PC-3 (cell line): ENCODE data around the gene SLC35F5. TPM values are rescaled to one million over a fixed set of nuclear protein-coding genes. Genes with fewer than 3 reads are reported as not detected.

Experiments
- ATAC-seq: fragments of 200-7000 bp; cut with Tn5 transposase; 2 replicates; pipeline ENCODE4 v1.9.1; 2020; ENCODE audit warnings: mild to moderate bottlenecking, moderate library complexity
- BruUV-seq: library from RNA; stranded (reverse); fragments of 400-500 nt; replicated peaks from 2 replicates; lab custom pipeline; 2021; lab: Mats Ljungman, UMichigan
- CTCF ChIA-PET: fragments of 300-600 bp; sonication (Branson Sonifier 250); formaldehyde crosslinking; loops from one replicate; lab custom pipeline; 2022; ENCODE audit warnings: antibody characterized with exemption; lab: Charles Lee
- POLR2A ChIA-PET: fragments of 300-600 bp; sonication (Branson Sonifier 250); formaldehyde crosslinking; loops from one replicate; lab custom pipeline; 2022; ENCODE audit warnings: antibody characterized with exemption; ENCODE audit not compliant: unreplicated experiment; lab: Charles Lee
- DNase-seq: peaks from one replicate; pipeline ENCODE4 v3.0.0-alpha.2; 2015
- H2AFZ ChIP-seq: fragments of 300-600 bp; sonication (generic); 2 replicates; pipeline ENCODE4 v1.6.0; 2016; ENCODE audit warnings: antibody characterized with exemption, low read length
- H3F3A ChIP-seq: fragments of 300-600 bp; sonication (generic); one replicate; pipeline ENCODE4 v1.6.0; 2017; ENCODE audit warnings: antibody characterized with exemption, low read length, control low read depth, mild to moderate bottlenecking; ENCODE audit not compliant: unreplicated experiment
- H3K27ac ChIP-seq: fragments of 300-600 bp; sonication (generic); 2 replicates; pipeline ENCODE4 v1.5.1; 2016; ENCODE audit warnings: mild to moderate bottlenecking, low read length
- H3K27me3 ChIP-seq: fragments of 300-600 bp; sonication (generic); 2 replicates; pipeline ENCODE4 v1.6.1; 2016; ENCODE audit warnings: low read length, mixed read lengths
- H3K36me3 ChIP-seq: fragments of 300-600 bp; sonication (generic); 2 replicates; pipeline ENCODE4 v1.6.1; 2016; ENCODE audit warnings: low read depth, mixed run types, low read length, mixed read lengths
- H3K4me1 ChIP-seq: fragments of 300-600 bp; sonication (generic); 2 replicates; pipeline ENCODE4 v1.5.1; 2016; ENCODE audit warnings: low read length; ENCODE audit not compliant: insufficient read depth
- H3K4me2 ChIP-seq: fragments of 300-600 bp; sonication (generic); 2 replicates; pipeline ENCODE4 v1.6.0; 2016; ENCODE audit warnings: low read length
- H3K4me3 ChIP-seq: fragments of 300-600 bp; sonication (generic); 2 replicates; pipeline ENCODE4 v1.5.1; 2016; ENCODE audit warnings: mild to moderate bottlenecking, low read length, mixed read lengths
- H3K79me2 ChIP-seq: fragments of 300-600 bp; sonication (generic); 2 replicates; pipeline ENCODE4 v1.6.1; 2017; ENCODE audit warnings: low read length, mixed read lengths
- H3K9ac ChIP-seq: fragments of 300-600 bp; sonication (generic); 2 replicates; pipeline ENCODE4 v1.6.0; 2016; ENCODE audit warnings: mild to moderate bottlenecking, low read length
- H3K9me2 ChIP-seq: fragments of 300-600 bp; sonication (generic); replicated peaks from 2 replicates; pipeline ENCODE4 v1.6.1; 2016; ENCODE audit warnings: mixed run types, low read length, mixed read lengths
- H3K9me3 ChIP-seq: fragments of 300-600 bp; sonication (generic); 2 replicates; pipeline ENCODE4 v1.6.1; 2016; ENCODE audit warnings: low read length, mixed read lengths
- H4K20me1 ChIP-seq: fragments of 300-600 bp; sonication (generic); 2 replicates; pipeline ENCODE4 v1.6.1; 2016; ENCODE audit warnings: low read length, mixed read lengths
- CTCF ChIP-seq: fragments of 300-600 bp; sonication (generic); conservative IDR thresholded peaks from 2 replicates; pipeline ENCODE4 v1.5.1; 2017; ENCODE audit warnings: antibody characterized with exemption, low read depth, mild to moderate bottlenecking, low read length
- EZH2 ChIP-seq: fragments of 300-600 bp; sonication (generic); IDR thresholded peaks from one replicate; pipeline ENCODE4 v1.6.1; 2017; ENCODE audit warnings: antibody characterized with exemption, mild to moderate bottlenecking, low read length; ENCODE audit not compliant: unreplicated experiment
- EZH2phosphoT487 ChIP-seq: fragments of 300-600 bp; sonication (generic); IDR thresholded peaks from 2 replicates; pipeline ENCODE4 v1.6.1; 2018; ENCODE audit warnings: mild to moderate bottlenecking, antibody characterized with exemption, low read length, borderline replicate concordance
- intact Hi-C: fragments of 100-400 bp; cut with micrococcal nuclease; formaldehyde crosslinking; loops from 2 replicates; pipeline ENCODE4 v1.9.0; 2023
- total RNA-seq: library from RNA; depleted of rRNA; stranded (reverse); fragments of >200 nt; gene quantifications from 2 replicates; pipeline ENCODE4 v1.2.3, GENCODE V29; 2014

SLC35F5 gene
- total RNA-seq, 1 experiment from 2014 or later = 55.3 TPM

- intact Hi-C loops = no loop called here
- H3K9me3 ChIP-seq = no peaks in the 10 kb centered on the region
- TF ChIP-seq CTCF = no peak
- TF ChIP-seq EZH2phosphoT487 = no peak
- no peak for TF ChIP-seq EZH2
- H4K20me1 ChIP-seq = no peaks in the 10 kb centered on the region
- H3K4me3 ChIP-seq = no peak overlapping the region
- H3K9ac ChIP-seq = no peak overlapping the region
- no peaks in the 10 kb centered on the region for H3K9me2 ChIP-seq
- ChIA-PET CTCF (no interaction called here), POLR2A (no interaction called here)
- H3K27ac ChIP-seq = peak overlapping the region; percentile 30; the same call in 1 of the 2 replicates
- no peaks in the 10 kb centered on the region for H3F3A ChIP-seq
- no peak overlapping the region for H2AFZ ChIP-seq
- H3K79me2 ChIP-seq = no peaks in the 10 kb centered on the region
- no TSS peak for BruUV-seq
- H3K27me3 ChIP-seq = no peaks in the 10 kb centered on the region
- peaks cover 42% of the 10 kb centered on the region for H3K36me3 ChIP-seq
- peaks cover 4% of the 10 kb centered on the region for H3K4me1 ChIP-seq
- peak; percentile 33; the same call in 1 of the 2 replicates for ATAC-seq
- peak; percentile 35 for DNase-seq
- no peak overlapping the region for H3K4me2 ChIP-seq
Observed at GRCh38 chr2:113739849-113740248, 16.6 kb downstream of the SLC35F5 start.

- Histone ChIP-seq H3K27ac (no peak overlapping the region), H2AFZ (no peak overlapping the region), H3F3A (no peaks in the 10 kb centered on the region), H3K79me2 (no peaks in the 10 kb centered on the region), H3K4me1 (no peaks in the 10 kb centered on the region), H3K9me3 (no peaks in the 10 kb centered on the region), H3K36me3 (peaks cover 16% of the 10 kb centered on the region), H3K27me3 (no peaks in the 10 kb centered on the region), H3K4me2 (no peak overlapping the region), H3K9me2 (no peaks in the 10 kb centered on the region), H3K9ac (no peak overlapping the region), H4K20me1 (no peaks in the 10 kb centered on the region), H3K4me3 (no peak overlapping the region)
- intact Hi-C loops = no loop called here
- DNase-seq = no peak
- no TSS peak for BruUV-seq
- ChIA-PET CTCF (no interaction called here), POLR2A (no interaction called here)
- ATAC-seq = no peak
- TF ChIP-seq EZH2 = no peak
- no peak for TF ChIP-seq EZH2phosphoT487
- TF ChIP-seq CTCF = no peak
Observed at GRCh38 chr2:113734185-113734584, 22.3 kb downstream of the SLC35F5 start.

GRCh38 chr2:113724010-113724409 lies 32.4 kb downstream of the SLC35F5 start:
- POLR2A ChIA-PET = no interaction called here
- ATAC-seq (no peak), DNase-seq (no peak)
- TF ChIP-seq EZH2phosphoT487 (no peak), CTCF (no peak), EZH2 (no peak)
- H3K4me2 ChIP-seq = no peak overlapping the region
- intact Hi-C loops = no loop called here
- CTCF ChIA-PET = no interaction called here
- no peaks in the 10 kb centered on the region for H3K9me2 ChIP-seq
- H3K4me1 ChIP-seq = peaks cover 4% of the 10 kb centered on the region; the same call in 1 of the 2 replicates
- H3K4me3 ChIP-seq = no peak overlapping the region
- H3K9ac ChIP-seq = no peak overlapping the region
- no peaks in the 10 kb centered on the region for H3K27me3 ChIP-seq
- H2AFZ ChIP-seq = no peak overlapping the region
- peaks cover 8% of the 10 kb centered on the region for H3F3A ChIP-seq
- H3K79me2 ChIP-seq = no peaks in the 10 kb centered on the region
- H3K9me3 ChIP-seq = no peaks in the 10 kb centered on the region
- BruUV-seq = no TSS peak
- H3K36me3 ChIP-seq = peaks cover 17% of the 10 kb centered on the region
- no peaks in the 10 kb centered on the region for H4K20me1 ChIP-seq
- no peak overlapping the region for H3K27ac ChIP-seq
